Activated CD8-positive, alpha-beta memory T cell treated with anti-CD3 and anti-CD28 coated beads, Interleukin-2, amount 50 U/mL, for 48 hours (primary cell): ENCODE data around the gene MAP4K2.
"Not testable (repeated sequence)": the region's sequence is repeated elsewhere in the genome, so short reads cannot be mapped to it uniquely, and the experiment has no call there.

Source experiments
- DNase-seq: peaks from one replicate; pipeline ENCODE4 v3.0.0-alpha.2; 2020

Gene MAP4K2

DNA sequence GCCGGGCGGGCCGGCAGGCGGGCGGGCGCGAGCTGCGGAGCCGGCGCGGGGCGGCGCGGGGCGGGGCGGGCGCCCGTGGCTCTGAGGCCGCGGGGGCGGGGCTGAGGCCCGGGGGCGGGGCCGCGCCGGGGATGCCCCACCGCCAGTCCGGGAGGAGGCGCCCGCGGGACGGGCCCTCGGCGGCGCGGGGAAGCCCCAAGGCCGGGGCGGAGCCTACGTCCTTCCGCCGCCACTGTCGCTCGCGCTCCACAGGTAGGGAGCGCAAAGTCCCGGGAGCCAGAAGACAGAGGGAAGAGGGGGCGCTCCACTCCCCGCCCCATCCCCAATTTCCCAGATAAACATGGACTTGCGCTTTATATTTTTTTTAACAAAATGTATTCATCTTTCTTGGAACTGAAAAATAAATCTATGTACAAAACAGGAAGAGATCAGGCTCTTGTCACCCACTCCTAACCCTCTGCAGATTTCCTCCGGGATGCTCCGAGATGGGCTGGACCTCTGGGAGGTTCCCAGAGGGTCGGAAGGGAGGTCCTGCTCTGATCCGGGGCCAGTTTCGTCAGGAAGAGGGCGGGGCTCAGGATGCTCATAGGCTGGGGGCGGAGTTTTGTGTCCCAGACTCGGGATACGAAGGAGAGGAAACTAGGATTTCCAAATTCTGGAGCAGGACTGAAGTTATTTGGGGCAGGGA is at the start of gene MAP4K2:
Gene MAP4K2 (minus strand): TSS at position 57 of the 688 bp plus-strand sequence. CDS start 65 bp downstream, outside the sequence.
- DNase-seq: peak; percentile 91

DNA sequence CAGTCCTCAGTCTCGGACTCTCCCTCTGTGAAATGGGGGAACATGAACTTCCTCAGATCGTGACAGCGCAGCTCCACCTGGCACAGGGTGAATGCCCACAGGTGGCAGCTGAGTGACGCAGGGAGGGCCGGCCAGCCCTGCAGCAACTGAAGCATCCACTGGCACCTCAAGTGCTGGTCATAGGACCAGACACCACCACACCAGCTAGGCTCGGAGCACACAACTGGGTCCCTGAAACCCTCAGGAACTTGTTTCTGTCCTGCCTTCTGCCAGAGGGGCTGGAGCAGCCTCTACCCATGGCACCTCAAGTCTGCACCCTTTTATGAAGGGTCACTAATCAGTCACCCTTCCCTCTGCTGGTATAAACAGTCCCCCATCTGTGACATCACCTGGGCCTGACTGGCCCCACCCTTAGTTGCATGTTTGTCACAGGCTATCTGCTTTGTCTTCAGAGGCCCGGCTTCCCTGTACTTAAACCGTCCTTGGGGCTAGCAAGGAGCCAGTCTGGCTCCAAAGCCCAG is 48.9 kb upstream of the MAP4K2 start:
- DNase-seq: no peak

DNA sequence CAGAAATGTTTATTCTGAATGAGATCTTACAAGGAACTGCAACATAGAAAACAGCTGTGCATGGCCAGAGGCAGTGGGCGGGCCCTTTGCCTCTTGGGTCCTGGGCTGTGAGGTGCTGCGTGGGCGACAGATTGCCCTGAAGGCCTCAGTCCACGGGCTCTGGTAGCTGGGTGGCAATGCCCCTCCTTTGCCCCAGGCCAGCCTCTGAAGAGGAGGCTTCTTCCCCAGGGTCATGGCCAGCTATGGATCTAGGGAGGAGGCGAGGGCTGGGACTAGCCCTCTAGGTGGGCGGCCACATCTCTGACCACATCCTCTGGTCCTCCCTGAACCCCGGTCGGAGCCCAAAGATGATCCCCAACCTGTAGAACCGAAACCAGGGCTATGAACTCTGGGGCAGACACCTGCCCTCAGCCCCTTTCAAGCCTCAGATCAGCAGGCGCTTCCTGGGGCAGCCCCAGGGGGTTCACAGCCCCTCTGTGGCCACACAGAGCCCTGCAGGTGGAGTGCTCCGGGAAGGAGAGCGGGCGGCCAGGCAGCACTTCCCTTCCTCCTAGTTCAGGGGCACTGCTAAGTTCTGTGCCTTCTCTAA is 48.1 kb upstream of the MAP4K2 start:
- DNase-seq: peak; percentile 79

DNA sequence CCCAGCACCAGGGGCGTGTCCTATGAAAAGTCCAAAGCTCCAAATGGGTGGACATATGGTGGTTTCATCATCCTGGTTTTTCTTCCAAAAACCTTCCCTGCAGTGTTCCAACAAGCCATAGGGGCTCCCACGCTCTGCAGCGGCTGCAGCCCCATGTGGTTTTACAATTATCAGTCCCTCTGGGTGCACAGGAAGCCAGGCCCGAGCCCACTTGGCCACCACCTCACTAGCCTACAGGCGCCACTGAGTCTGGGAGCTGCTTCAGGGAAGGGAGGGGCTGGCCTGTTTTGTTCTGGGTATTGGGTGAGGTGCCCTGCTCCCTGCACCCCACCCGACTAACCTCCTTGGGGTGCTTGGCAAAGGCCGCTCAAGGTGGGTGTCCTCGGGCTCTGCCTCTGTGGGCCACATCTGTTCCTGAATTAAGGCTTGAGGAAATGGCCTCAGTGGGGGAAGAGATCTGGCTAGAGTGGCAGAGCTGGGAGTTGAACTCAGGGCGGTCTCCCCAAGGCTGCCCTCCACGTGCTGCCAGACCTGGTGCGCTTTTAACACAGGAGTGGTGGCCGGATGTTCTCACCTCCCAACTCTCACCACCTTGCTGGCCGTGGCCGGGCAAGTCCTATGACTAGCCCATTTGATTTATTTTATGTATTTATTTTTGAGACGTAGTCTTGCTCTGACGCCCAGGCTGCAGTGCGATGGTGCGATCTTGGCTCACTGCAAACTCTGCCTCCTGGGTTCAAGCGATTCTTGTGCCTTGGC is 46.8 kb upstream of the MAP4K2 start:
- no peak for DNase-seq

DNA sequence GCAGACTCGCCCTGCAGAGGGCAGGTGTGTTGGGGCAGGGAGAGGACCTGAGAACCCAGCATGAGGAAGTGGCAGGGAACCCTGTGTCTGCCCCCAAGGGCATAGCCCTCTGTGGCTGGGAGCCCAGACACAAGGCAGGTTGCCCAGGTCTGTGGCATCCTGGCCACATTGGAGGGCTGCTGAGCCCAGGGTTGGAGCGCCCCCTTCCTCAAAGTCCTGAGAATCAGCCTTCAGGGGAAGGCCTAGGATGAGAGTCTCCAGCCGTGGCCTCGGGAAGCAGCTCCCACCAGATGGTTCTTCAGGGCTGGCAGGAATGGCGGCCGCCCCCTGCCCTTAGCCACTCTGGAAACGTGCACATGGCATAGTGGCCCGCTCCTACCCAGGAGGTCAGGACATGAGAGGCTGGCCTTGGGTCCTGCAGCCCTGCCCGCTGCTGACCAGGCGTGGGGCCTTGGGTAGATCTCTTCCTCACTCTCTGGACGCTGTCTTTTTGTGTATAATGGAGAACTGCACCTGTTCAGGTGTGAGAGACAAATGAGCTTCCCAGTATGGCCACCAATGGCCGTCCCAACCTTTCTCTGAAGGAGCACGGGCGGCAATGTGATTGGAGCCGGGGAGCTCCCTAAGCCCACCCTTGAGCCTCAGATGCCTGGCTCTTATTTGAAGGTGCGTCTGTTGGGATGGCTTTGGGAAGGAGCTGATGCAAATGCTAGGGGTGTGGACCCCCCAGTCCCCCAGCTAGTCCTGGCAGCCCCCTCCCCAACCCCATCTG is 46.0 kb upstream of the MAP4K2 start:
- DNase-seq: no peak

DNA sequence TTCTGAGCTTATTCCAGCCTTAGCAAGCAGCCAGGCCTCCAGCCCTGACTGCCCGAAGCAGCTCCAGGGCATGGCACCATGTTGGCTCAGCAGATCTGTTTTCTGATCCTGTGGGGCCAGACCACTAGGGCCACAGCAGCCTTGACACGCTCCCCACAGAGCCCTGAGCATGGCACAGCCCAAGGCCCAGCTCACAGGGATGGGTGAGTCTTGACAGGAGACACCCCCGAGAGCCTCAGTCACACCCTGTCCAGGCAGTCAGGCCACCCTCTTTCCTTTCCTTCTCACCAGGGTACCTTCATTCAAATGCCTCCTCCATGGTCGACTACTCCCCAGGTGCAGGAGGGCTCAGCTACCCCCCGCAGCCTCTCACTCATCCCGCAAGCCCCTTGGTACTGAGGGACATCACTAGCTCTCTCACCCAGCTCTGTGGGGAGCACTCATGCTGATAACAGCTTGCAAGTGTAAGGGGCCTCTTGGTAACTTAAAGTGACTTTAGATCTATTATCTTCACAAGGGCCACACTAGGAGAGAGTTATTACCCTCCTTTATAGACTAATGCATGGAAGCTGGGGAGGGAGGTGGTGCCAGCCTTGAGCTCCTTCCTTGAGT is 45.3 kb upstream of the MAP4K2 start:
- DNase-seq: no peak

DNA sequence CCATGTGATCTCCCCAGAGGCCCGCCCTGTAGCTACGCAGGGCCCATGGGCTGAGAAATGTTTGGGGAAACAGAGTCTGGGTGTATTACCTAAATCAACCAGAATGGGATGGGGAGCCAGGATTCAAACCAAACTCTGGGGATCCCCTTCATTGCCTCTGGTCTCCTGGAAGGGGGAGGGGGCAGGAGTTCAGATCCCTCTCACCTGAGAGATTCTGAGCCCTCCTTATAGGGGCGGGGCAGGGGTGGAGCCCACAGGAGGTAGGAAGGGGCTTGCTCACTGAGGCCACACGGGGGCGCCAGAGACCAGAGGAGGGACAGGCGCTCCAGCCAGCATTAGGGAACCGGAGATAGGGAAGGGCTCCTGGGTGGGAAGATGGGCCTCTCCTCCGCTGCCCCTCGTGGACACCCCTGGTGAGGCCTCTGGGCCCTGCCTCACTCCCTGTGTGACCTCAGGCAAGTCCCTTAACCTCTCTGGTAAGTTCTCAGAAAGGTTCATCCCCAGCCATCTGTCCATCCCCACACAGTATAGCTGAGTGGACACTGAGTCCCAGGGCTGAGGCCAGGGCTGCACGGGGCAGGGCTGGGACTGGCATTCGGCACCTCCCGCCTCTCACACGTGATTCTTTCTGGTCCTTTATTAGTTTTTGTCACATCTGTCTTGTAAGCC is 44.1 kb upstream of the MAP4K2 start:
- DNase-seq: peak; percentile 99

DNA sequence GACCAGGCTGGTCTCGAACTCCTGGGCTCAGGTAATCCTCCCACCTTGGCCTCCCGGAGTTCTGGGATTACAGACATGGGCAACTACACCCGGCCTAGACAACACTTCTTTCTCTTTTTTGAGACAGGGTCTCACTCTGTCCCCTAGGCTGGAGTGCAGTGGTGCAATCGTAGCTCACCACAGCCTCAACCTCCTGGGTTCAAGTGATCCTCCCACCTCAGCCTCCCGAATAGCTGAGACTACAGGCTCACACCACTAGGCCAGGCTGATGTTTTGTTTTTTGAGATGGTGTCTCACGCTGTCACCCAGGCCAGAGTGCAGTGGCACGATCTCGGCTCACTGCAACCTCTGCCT is 42.7 kb upstream of the MAP4K2 start:
- DNase-seq: not testable (repeated sequence)

DNA sequence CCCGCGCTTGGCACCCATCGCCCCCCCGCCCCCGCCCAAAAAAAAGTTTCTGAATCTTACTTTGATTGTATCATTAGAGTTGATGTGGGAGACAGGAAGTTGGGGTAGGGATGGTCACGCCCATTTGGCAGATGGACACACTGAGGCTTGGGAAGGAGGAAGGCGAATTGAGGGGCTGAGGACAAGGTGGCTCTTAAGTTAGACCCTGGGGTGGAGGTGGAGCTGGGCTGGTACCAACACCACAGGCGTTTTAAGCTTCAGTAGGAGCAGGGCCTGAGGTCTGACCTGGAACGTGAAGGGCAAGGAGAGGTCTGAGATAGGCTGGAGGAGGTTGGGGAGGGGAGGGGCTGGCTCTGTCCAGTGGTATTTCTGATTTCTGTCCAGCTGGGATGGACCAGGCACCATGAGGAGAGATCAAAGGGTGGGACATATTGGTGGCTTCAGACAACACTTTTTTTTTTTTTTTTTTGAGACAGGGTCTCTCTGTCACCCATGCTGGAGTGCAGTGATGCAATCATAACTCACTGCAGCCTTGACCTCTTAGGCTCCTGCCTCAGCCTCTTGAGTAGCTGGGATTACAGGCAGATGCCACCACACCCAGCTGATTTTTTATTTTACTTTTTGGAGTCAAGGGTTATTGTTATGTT is 42.2 kb upstream of the MAP4K2 start:
- DNase-seq: no peak

DNA sequence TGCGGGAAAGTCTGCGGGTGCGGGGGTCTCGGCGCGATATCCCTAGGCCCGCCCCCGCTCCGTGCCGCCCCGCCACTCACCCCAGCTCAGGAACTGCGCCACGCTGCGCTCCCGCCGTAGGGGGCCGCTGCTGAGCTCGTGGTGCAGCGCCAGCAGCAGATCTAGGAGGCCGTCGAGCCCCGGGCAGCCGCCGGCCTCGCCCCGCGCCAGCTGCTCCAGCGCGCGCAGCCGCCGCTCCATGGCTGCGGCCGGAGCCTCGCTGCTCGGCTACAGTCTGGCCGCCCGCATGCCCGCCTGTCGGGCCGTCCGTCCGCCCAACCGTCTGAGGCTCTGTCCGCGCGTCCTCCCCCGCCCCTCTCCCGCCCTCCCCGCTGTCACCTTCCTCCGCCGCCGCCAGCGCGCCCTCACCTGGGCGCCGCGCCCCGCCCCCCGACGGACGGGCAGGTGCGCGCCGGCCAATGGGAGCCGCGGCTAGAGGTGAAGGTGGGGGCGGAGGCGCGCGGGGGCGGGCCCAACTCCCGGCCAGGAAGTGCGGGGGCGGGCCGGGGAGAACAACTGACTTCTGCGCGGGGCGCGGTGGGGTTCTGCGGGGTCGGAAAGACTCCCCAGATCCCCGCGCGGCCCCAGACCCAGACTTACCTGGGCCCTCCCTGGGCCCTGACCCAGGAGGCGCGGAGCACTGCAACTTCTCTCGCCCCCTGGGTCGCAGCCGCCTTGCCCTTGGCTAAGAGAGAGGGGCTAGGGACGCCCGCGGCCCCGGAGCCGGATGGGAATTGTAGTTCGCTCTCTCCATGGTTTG is 41.5 kb upstream of the MAP4K2 start, which contains the start of gene CDC42BPG:
Gene CDC42BPG (minus strand): TSS at position 324 of the 799 bp plus-strand sequence. CDS start 84 bp downstream, at position 240.
- peak; percentile 81 for DNase-seq

DNA sequence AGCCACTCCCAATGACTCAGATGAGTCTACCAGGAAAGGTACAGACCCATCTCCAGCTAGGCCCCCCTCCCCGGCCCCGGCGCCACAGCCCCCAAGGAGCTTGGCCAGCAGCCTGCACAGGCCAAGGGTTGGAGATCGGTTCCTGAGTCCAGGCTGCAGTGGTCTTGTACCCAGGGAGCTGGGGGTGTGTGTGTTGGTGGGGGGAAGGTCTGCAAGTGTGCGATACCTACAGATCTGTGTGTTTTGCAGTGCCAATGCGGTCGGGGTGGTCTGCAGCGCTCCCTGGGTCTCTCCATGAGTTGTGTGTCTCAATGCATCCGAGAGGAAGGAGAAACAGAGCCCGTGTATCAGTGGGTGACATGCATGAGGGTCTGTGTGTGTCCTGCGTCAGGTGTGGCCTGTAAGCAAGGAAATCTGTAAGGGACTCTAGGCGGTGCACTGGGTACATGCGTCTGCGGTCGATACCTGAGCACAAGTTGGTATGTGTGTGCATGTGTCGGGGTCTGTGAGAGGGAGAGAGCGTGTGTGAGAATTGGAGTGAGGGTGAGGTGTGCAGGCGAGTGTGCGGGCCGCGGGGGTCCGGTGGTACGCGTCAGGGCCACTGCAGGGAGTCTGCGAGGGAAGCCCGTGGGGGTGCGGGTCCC is 40.8 kb upstream of the MAP4K2 start:
- DNase-seq: no peak

DNA sequence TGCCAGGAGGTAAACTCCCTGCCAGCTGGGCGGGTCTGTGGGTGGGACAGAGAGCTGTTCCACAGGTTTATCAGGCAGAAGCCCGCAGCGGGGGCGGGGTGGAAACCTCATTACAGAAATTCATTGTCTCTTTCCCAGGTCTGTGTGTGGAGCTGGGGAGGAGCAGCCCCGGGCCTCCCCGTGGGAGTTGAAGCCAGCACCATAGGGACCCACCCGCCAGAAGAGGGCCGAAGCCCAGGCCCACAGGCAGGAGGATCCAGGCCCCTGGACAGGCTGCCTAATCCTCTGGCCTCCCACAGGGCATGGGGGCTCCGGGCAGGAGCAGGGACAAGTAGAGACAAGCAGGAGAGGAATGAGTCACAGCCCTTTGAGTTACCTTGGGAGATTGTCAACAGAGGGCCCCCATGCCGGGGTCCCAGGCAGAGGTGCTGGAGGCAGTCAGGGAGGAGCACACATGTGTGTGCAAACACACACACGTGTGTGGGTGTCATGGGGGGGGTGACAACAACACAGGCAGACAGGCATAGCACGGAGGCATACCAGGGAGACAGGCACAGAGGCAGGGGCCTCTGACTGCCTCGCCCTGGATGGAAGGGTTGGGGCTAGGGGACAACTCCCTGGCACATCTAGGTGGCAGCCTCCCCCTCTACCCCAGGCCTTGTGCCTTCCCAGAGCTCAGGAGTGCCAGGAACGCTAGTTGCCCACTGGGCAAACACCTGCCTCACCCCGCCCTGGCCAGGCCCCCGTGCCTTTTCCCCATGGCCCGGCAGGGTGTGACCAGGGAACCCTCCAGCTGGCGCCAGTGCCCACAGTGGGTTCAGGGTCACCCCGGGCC is 40.1 kb upstream of the MAP4K2 start:
- DNase-seq: no peak

DNA sequence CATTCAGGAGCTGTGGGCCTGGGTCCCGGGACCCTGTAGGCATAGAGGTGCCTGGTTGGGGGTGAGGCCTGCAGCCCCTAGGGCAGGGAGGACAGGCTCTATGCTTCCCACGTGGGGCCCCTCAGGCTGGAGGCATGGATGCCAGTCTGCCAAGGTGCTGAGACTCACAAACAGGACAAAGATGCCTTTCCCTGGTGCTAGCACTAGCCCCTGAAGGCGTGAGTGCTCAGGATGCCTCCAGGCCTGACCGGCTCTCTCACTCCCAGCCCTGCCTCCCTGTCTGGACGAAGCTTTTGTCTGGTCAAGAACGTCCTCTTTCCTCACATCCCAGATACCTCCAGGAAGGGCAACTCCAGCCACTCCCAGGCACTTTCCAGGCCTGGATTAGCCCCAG is 39.3 kb upstream of the MAP4K2 start:
- DNase-seq: no peak

DNA sequence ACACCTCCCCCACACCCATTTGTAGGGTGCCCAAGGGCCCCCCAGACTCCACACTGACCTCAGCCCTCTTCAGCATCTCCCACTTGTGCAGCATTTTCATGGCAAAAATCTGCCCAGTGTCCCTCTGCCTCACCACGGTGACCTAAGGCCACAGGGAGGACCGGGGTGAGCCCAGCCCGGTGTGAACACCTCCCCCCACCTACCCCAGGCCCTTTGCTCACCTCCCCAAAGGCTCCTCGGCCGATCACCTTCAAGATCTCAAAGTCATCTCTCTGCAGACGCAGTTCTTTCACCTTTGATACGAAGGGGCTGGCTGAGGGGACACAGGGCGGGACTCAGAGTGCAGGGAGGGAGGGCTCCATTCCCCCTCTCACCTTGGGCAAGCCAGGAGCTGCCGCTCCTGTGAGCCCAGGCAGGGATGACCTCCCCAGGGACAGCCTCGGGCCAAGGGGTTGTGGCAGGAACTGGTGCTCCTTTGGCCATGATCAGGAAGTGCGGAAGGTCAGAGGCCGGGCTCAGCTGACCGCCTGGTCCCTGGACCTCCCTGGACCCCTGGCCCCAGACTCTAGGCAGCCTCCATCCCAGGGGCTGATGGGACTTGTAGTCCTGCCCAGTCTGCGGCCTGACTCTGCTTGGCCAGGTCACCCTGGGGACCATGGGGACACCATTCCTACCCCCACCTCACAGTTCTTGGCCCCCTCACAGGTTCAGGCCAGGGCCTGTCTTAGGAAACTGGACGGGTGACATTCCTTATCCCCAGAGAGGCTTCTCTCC is 38.8 kb upstream of the MAP4K2 start:
- no peak for DNase-seq

DNA sequence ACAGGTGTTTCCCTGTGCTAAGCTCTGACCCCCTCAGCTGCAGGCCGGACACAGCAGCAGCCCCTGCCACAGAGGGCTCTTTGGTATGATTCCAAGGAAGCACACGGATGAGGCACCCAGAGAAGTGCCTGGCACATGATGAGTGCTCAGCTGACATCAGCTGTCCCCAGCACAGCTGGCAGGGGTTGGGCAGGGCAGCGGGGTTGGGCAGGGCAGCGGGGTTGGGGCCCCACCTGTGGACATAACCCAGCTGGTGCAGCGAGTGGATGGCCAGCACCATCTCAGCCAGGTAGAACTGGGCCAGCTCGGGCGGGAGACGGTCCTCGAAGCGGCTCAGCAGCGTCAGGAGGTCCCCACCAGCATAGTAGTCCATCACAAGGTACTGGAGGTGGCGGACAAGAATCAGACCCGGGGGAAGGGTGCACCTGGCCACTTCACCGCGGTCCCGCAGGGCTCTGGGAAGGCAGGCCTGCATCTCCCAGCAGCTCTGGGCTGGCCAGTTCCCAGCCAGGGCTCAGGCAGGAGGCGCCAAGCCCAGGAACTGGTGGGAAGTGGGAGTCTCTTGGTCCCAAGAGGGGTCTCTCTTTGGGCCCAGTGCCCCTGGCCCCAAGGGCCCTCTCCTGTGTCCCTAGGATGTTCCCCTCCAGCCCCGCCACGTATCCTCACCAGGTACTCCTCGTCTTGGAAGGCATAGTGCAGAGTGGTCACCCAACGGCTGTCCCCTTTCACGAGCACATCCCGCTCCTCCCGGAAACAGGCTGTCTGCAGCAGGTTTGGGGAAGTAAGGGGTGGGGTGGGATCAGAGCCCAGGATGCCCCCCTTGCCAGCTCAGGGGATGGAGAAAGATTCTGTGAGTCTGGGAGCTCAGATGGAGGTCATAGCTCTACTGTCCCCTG is 37.1 kb upstream of the MAP4K2 start:
- DNase-seq: no peak

DNA sequence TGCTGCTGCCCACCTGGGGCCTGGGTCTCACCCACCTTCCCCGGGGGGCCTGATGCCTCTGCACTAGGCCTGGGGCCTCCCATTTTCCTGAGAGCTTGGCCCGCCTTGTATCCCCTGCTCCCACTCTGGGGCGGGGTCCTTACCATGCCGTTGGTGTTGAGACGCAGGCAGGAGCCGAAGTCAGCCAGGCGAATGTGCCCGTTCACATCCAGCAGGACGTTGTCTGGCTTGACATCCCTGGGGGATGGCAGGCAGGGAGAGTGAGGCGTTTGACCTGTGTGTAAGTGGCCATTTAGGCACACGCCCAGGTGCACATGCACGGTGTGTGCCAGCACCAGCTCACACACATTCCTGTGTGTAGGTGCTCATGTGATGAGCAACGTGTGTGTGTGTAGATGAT is 36.3 kb upstream of the MAP4K2 start:
- DNase-seq: no peak
